Activated effector memory CD4-positive, alpha-beta T cell treated with anti-CD3 and anti-CD28 coated beads, Interleukin-2, amount 50 U/mL, for 16 hours (primary cell): Measurements from ENCODE around the gene FAM234B.
"Not testable (repeated sequence)": the region's sequence is repeated elsewhere in the genome, so short reads cannot be mapped to it uniquely, and the experiment has no call there.

Source experiments
- DNase-seq: peaks from one replicate; pipeline ENCODE4 v3.0.0-alpha.2; 2020

Gene FAM234B

GRCh38 chr12:13024531-13024916, 19.7 kb upstream of the FAM234B start:
- DNase-seq: no peak

GRCh38 chr12:13026286-13026685, 17.9 kb upstream of the FAM234B start:
- no peak for DNase-seq

- DNase-seq: no peak
These were observed 17.1 kb upstream of the FAM234B start for GRCh38 chr12:13027032-13027431.

GRCh38 chr12:13027508-13027907, 16.7 kb upstream of the FAM234B start:
- no peak for DNase-seq

- no peak for DNase-seq
These were observed 15.2 kb upstream of the FAM234B start for GRCh38 chr12:13028825-13029570.

- no peak for DNase-seq
These were observed 13.5 kb upstream of the FAM234B start for GRCh38 chr12:13030541-13031291.

- DNase-seq: no peak
These were observed 12.0 kb upstream of the FAM234B start for GRCh38 chr12:13032164-13032563.

- no peak for DNase-seq
These were observed 10.7 kb upstream of the FAM234B start for GRCh38 chr12:13033476-13033875.

- DNase-seq: not testable (repeated sequence)
These were observed 8.8 kb upstream of the FAM234B start for GRCh38 chr12:13035335-13035734.

- DNase-seq: no peak
These were observed 7.3 kb upstream of the FAM234B start for GRCh38 chr12:13036881-13037280.

GRCh38 chr12:13038491-13039161, 5.6 kb upstream of the FAM234B start:
- DNase-seq: no peak

- no peak for DNase-seq
These were observed 4.7 kb upstream of the FAM234B start for GRCh38 chr12:13039328-13039956.

GRCh38 chr12:13041224-13041623, 3.0 kb upstream of the FAM234B start:
- no peak for DNase-seq

GRCh38 chr12:13042666-13043230, 1.4 kb upstream of the FAM234B start:
- DNase-seq: no peak

GRCh38 chr12:13044906-13045299, 722 bp downstream of the FAM234B start:
- no peak for DNase-seq

- no peak for DNase-seq
These were observed 1.6 kb downstream of the FAM234B start for GRCh38 chr12:13045816-13046215.

- no peak for DNase-seq
These were observed 2.8 kb downstream of the FAM234B start for GRCh38 chr12:13046964-13047363.

GRCh38 chr12:13049816-13050215, 5.6 kb downstream of the FAM234B start:
- DNase-seq: no peak

GRCh38 chr12:13052421-13052820, 8.2 kb downstream of the FAM234B start:
- no peak for DNase-seq

GRCh38 chr12:13053617-13054016, 9.4 kb downstream of the FAM234B start:
- DNase-seq: not testable (repeated sequence)

- DNase-seq: no peak
These were observed 16.4 kb downstream of the FAM234B start for GRCh38 chr12:13060581-13060980.

- DNase-seq: no peak
These were observed 17.2 kb downstream of the FAM234B start for GRCh38 chr12:13061377-13061776.

- no peak for DNase-seq
These were observed 18.5 kb downstream of the FAM234B start for GRCh38 chr12:13062669-13063068.
